Panc1 (cell line): Measurements from ENCODE around the gene PPM1H. TPM values are rescaled to one million over a fixed set of nuclear protein-coding genes. Genes with fewer than 3 reads are reported as not detected.

Experiments used
- ATAC-seq: fragments of 200-7000 bp; cut with Tn5 transposase; 2 replicates; pipeline ENCODE4 v1.9.1; 2020; ENCODE audit warnings: mild to moderate bottlenecking, moderate library complexity
- BruUV-seq: library from RNA; stranded (reverse); fragments of 400-500 nt; replicated peaks from 2 replicates; lab custom pipeline; 2021; lab: Mats Ljungman, UMichigan
- CTCF ChIA-PET: fragments of 300-600 bp; sonication (Branson Sonifier 250); formaldehyde crosslinking; loops from one replicate; lab custom pipeline; 2022; ENCODE audit warnings: antibody characterized with exemption; lab: Charles Lee
- POLR2A ChIA-PET: fragments of 300-600 bp; sonication (Branson Sonifier 250); formaldehyde crosslinking; loops from one replicate; lab custom pipeline; 2022; ENCODE audit warnings: antibody characterized with exemption; lab: Charles Lee
- DNase-seq: peaks from one replicate; pipeline ENCODE4 v3.0.0-alpha.2; 2010; ENCODE audit warnings: low read depth, low spot score
- H3K27ac ChIP-seq: 2 replicates; pipeline ENCODE4 v1.5.1; 2011; ENCODE audit warnings: mild to moderate bottlenecking, low read length, inconsistent platforms
- H3K27me3 ChIP-seq: fragments of 200-500 bp; sonication (Bioruptor generic); 2 replicates; pipeline ENCODE4 v1.6.0; 2014; ENCODE audit warnings: low read length, inconsistent platforms; ENCODE audit not compliant: control insufficient read depth, insufficient read depth
- H3K36me3 ChIP-seq: fragments of 200-500 bp; sonication (Bioruptor generic); 2 replicates; pipeline ENCODE4 v1.5.1; 2014; ENCODE audit warnings: inconsistent platforms, mild to moderate bottlenecking, low read length, moderate library complexity; ENCODE audit not compliant: control insufficient read depth, insufficient read depth
- H3K4me1 ChIP-seq: 2 replicates; pipeline ENCODE4 v1.5.1; 2011; ENCODE audit warnings: inconsistent platforms, mild to moderate bottlenecking, low read length, moderate library complexity; ENCODE audit not compliant: control insufficient read depth, insufficient read depth
- H3K4me3 ChIP-seq, 2 experiments: 2 replicates each; pipeline ENCODE4 v1.5.1; 2011 to 2012; ENCODE audit warnings: low read depth in 2 of 2, low read length in 2 of 2, mild to moderate bottlenecking in 2 of 2, inconsistent platforms in 1 of 2, moderate library complexity in 1 of 2
- H3K9me3 ChIP-seq: fragments of 200-500 bp; sonication (Bioruptor generic); 2 replicates; pipeline ENCODE4 v1.5.1; 2014; ENCODE audit warnings: low read depth, mild to moderate bottlenecking, inconsistent platforms, low read length, moderate library complexity; ENCODE audit not compliant: control insufficient read depth, insufficient read depth
- REST ChIP-seq, 2 experiments: IDR thresholded peaks; 2 replicates each; pipeline ENCODE4 v1.6.1; 2011 to 2012; ENCODE audit warnings: low read depth in 2 of 2, control low read depth in 1 of 2, low read length in 1 of 2, mild to moderate bottlenecking in 1 of 2, moderate library complexity in 1 of 2; ENCODE audit not compliant: insufficient read depth in 1 of 2
- in situ Hi-C: cut with HindIII; loops from 2 replicates; pipeline ENCODE4 v1.10.0; 2016; ENCODE audit warnings: low sequenced_read_pairs, low pct_unique_long_range_greater_than_20kb
- intact Hi-C: fragments of 100-400 bp; cut with micrococcal nuclease; formaldehyde crosslinking; loops from one replicate; pipeline ENCODE4 v1.10.0; 2022; ENCODE audit not compliant: unreplicated experiment
- total RNA-seq: library from RNA; stranded (reverse); gene quantifications from one replicate; pipeline ENCODE4 v1.2.1, GENCODE V29; 2021; ENCODE audit not compliant: unreplicated experiment
- TF ChIP-seq, protein P1 (sequence below): fragments of 450-650 bp; IDR thresholded peaks from 2 replicates; pipeline ENCODE4 v1.5.1; 2017; ENCODE audit warnings: mild to moderate bottlenecking

PPM1H gene
- total RNA-seq, 1 experiment from 2014 or later, result 22.9 TPM

GRCh38 chr12:62977418-62977817, 42.5 kb upstream of the PPM1H start:
- Histone ChIP-seq H3K27me3 (peaks cover 2% of the 10 kb centered on the region; the same call in 1 of the 2 replicates), H3K36me3 (no peaks in the 10 kb centered on the region), H3K4me3 (no peak overlapping the region), H3K9me3 (0 out of 2 replicates have a peak, but pooled peaks cover 4% of the 10 kb centered on the region), H3K4me1 (no peaks in the 10 kb centered on the region), H3K27ac (no peak overlapping the region)
- intact Hi-C loops (no loop called here), in situ Hi-C loops (no loop called here)
- ChIA-PET CTCF (no interaction called here), POLR2A (no interaction called here)
- TF ChIP-seq, protein P1, sequence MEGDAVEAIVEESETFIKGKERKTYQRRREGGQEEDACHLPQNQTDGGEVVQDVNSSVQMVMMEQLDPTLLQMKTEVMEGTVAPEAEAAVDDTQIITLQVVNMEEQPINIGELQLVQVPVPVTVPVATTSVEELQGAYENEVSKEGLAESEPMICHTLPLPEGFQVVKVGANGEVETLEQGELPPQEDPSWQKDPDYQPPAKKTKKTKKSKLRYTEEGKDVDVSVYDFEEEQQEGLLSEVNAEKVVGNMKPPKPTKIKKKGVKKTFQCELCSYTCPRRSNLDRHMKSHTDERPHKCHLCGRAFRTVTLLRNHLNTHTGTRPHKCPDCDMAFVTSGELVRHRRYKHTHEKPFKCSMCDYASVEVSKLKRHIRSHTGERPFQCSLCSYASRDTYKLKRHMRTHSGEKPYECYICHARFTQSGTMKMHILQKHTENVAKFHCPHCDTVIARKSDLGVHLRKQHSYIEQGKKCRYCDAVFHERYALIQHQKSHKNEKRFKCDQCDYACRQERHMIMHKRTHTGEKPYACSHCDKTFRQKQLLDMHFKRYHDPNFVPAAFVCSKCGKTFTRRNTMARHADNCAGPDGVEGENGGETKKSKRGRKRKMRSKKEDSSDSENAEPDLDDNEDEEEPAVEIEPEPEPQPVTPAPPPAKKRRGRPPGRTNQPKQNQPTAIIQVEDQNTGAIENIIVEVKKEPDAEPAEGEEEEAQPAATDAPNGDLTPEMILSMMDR, result no peak
- no peak for TF ChIP-seq REST (IDR thresholded peaks at IDR 0.05; ENCODE audit: insufficient read depth in 1 of 2, low read depth in 2 of 2, low read length in 1 of 2)
- BruUV-seq, result no TSS peak
- DNase-seq (no peak), ATAC-seq (no peak)

DNA sequence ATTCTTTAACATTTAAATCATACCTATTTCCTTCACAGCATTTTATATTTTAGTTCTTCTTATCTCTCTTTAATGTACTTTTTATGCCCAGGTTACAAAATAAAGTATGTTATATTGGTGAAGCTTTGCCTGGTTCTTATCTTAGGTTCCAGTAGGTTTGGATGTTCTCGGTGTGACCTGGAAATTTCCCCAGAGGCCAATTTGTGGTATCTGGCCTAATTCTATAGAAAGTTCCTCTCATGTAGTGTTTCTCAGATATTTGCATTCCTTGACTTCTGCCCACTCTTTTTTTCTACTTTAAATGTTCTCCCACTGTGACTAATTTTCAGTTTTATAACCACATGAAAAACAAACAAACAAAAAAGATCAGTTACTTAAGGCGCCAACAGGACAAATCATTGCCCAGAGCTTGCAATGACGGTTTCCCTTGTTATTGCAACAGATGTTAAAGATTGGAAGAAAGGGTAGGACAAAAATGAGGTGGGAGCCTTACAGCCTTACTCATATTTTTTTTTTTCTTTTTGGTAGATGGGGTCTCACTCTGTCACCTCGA, 41.2 kb upstream of the PPM1H start:
- H3K9me3 ChIP-seq, result 0 out of 2 replicates have a peak, but pooled peaks cover 4% of the 10 kb centered on the region
- no TSS peak for BruUV-seq
- TF ChIP-seq REST (IDR thresholded peaks at IDR 0.05; ENCODE audit: insufficient read depth in 1 of 2, low read depth in 2 of 2, low read length in 1 of 2), result no peak
- no peaks in the 10 kb centered on the region for H3K4me1 ChIP-seq
- in situ Hi-C loops (no loop called here), intact Hi-C loops (no loop called here)
- no peak overlapping the region for H3K27ac ChIP-seq
- ATAC-seq, result no peak
- H3K4me3 ChIP-seq, result no peak overlapping the region
- CTCF ChIA-PET, result no interaction called here
- no peaks in the 10 kb centered on the region for H3K36me3 ChIP-seq
- no peak for DNase-seq
- H3K27me3 ChIP-seq, result peaks cover 2% of the 10 kb centered on the region; the same call in 1 of the 2 replicates
- POLR2A ChIA-PET, result no interaction called here
